K562 (cell line): ENCODE data around the gene KAT6B. TPM values are rescaled to one million over a fixed set of nuclear protein-coding genes. Genes with fewer than 3 reads are reported as not detected.
A peak's percentile ranks its signal among the peaks of the same experiment; 100 is the strongest.

ENCODE experiments used
- ATF4 ChIP-seq: fragments of 450-650 bp; formaldehyde crosslinking; IDR thresholded peaks from 2 replicates; pipeline ENCODE4 v1.4.0; 2022; ENCODE audit warnings: mild to moderate bottlenecking, moderate library complexity
- L3MBTL2 ChIP-seq: fragments of 450-650 bp; IDR thresholded peaks from 2 replicates; pipeline ENCODE4 v1.6.1; 2016; ENCODE audit warnings: mild to moderate bottlenecking, moderate library complexity
- NONO ChIP-seq, 2 experiments: fragments of 200-400 bp in 1 of 2; fragments of 450-650 bp in 1 of 2; formaldehyde crosslinking in 1 of 2; IDR thresholded peaks; 2 replicates each; pipeline ENCODE4 v1.6.1; 2017; ENCODE audit warnings: low read depth in 2 of 2, mild to moderate bottlenecking in 2 of 2, moderate library complexity in 2 of 2, low read length in 1 of 2
- TBP ChIP-seq: optimal IDR thresholded peaks from 2 replicates; pipeline ENCODE3; 2011; ENCODE audit warnings: low read depth, low read length, improper control_type of control experiment
- TEAD4 ChIP-seq, 2 experiments: sonication (generic) in 1 of 2; formaldehyde crosslinking in 1 of 2; IDR thresholded peaks; 2 replicates each; pipeline versions ENCODE4 v1.6.1 to v1.8.0; 2012 to 2022; ENCODE audit warnings: borderline replicate concordance in 1 of 2, inconsistent platforms in 1 of 2, low read length in 1 of 2, mild to moderate bottlenecking in 1 of 2, missing genetic modification reagents in 1 of 2
- THAP7 ChIP-seq: fragments of 250-450 bp; sonication (Bioruptor Pico); IDR thresholded peaks from 2 replicates; pipeline ENCODE4 v1.5.0; 2021
- ZNF174 ChIP-seq: fragments of 250-450 bp; sonication (Bioruptor Pico); IDR thresholded peaks from 2 replicates; pipeline ENCODE4 v1.4.0; 2020; ENCODE audit warnings: mild to moderate bottlenecking
- polyA plus RNA-seq, 8 experiments: library from polyadenylated mRNA; depleted of rRNA in 4 of 8; stranded (reverse) in 5 of 8; unstranded in 3 of 8; fragments of >200 nt; fragmentation: Nextera tagmentation in 2 of 8; fragmentation: Illumina TruSeq in 1 of 8; extraction: Ambion mirVana in 2 of 8; extraction: Trizol in 1 of 8; gene quantifications; 2 replicates each; pipeline versions ENCODE4 v1.2.1 to v1.2.3, GENCODE V29; 2011 to 2014; ENCODE audit warnings: inconsistent platforms in 1 of 8, missing spikeins in 1 of 8
- total RNA-seq, 7 experiments: library from RNA; depleted of rRNA in 6 of 7; stranded (reverse); fragments of >200 nt in 6 of 7; fragmentation: Illumina TruSeq in 2 of 7; extraction: Trizol in 2 of 7; gene quantifications; 2 replicates each; pipeline versions ENCODE4 v1.2.1 to v1.2.3, GENCODE V29; 2011 to 2021; ENCODE audit warnings: low replicate concordance in 1 of 7

KAT6B gene
- total and polyA plus RNA-seq, 9 of the 15 experiments (the other 6 are each of a cell fraction or from before 2014, with no cell fraction given): 1.4 to 9.2 (median 6.8) TPM

GRCh38 chr10:74826142-74827044, at the start of gene KAT6B (continued):
- TF ChIP-seq ATF4 (CRISPR knock-in tag) (peak; percentile 68; the same call in 1 of the 2 replicates), NONO (IDR thresholded peaks at IDR 0.05; ENCODE audit: low read depth in 2 of 2, low read length in 1 of 2) (peak; percentile 79 to 94; a peak in 3 of 4 replicates), L3MBTL2 (peak; percentile 28), TBP (peak; percentile 90), TEAD4 (IDR thresholded peaks at IDR 0.05; ENCODE audit: low read length) (peak; percentile 62), TEAD4 (CRISPR knock-in tag; IDR thresholded peaks at IDR 0.05; ENCODE audit: borderline replicate concordance) (no peak), ZNF174 (no peak), THAP7 (CRISPR knock-in tag) (no peak; the same call in 1 of the 2 replicates)
